ENCODE measurements around the gene MAP6. TPM values are rescaled to one million over a fixed set of nuclear protein-coding genes. Genes with fewer than 3 reads are reported as not detected.

MAP6 gene
- total RNA-seq, 2 experiments from 2014 or later, result not detected

DNA sequence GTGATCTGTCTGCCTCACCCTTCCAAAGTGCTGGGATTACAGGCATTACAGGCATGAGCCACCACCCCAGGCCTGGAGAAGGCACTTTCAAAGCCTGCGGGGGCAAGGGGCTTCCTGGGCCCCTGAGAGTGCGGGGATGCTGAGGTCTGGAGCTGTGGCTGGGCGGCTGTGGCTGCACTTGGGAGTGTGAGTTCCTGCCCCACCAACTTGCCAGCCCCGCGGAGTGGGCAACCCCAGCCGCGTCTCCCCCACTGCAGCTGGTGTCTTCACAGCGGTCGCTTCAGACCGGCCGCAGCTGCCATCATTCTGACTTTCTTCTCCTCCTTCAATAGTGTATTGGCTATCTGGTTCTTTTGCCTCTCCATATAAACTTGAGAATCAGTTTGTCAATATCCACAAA lies 10.7 kb upstream of the MAP6 start:
- ATAC-seq (ENCODE audit: poor library complexity) (no peak), DNase-seq (no peak)
- Mint-ChIP-seq H3K36me3 (ENCODE audit: low read depth) (no peaks in the 10 kb centered on the region), H3K4me1 (ENCODE audit: low read depth) (no peaks in the 10 kb centered on the region), H3K27ac (no peak overlapping the region), H3K9me3 (peaks cover 6% of the 10 kb centered on the region), H3K27me3 (peaks cover 46% of the 10 kb centered on the region), H3K4me3 (no peak overlapping the region)
- Histone ChIP-seq H3K4me1 (ENCODE audit: insufficient read depth, low read length) (no peaks in the 10 kb centered on the region), H3K36me3 (ENCODE audit: insufficient read depth, low read length) (no peaks in the 10 kb centered on the region), H3K27me3 (ENCODE audit: control insufficient read depth in 1 of 2, insufficient read depth in 2 of 2, low read length in 2 of 2) (peaks cover 5 to 10% of the 10 kb centered on the region in 2 experiments), H3K4me3 (ENCODE audit: low read length) (no peak overlapping the region), H3K27ac (ENCODE audit: low read depth in 1 of 2, low read length in 2 of 2) (no peak overlapping the region), H3K9me3 (ENCODE audit: control insufficient read depth in 1 of 2, insufficient read depth in 1 of 2, low read length in 2 of 2) (no peaks in the 10 kb centered on the region)
- ChIA-PET CTCF (interaction anchor here (0.7 kb wide), 1 partner anchor 26 kb away, joined by 3 read pairs; no protein-coding TSS in a partner anchor), POLR2A (no interaction called here)
- intact Hi-C loops (cut with DNase I, micrococcal nuclease), result no loop called here
- TF ChIP-seq, protein P1, sequence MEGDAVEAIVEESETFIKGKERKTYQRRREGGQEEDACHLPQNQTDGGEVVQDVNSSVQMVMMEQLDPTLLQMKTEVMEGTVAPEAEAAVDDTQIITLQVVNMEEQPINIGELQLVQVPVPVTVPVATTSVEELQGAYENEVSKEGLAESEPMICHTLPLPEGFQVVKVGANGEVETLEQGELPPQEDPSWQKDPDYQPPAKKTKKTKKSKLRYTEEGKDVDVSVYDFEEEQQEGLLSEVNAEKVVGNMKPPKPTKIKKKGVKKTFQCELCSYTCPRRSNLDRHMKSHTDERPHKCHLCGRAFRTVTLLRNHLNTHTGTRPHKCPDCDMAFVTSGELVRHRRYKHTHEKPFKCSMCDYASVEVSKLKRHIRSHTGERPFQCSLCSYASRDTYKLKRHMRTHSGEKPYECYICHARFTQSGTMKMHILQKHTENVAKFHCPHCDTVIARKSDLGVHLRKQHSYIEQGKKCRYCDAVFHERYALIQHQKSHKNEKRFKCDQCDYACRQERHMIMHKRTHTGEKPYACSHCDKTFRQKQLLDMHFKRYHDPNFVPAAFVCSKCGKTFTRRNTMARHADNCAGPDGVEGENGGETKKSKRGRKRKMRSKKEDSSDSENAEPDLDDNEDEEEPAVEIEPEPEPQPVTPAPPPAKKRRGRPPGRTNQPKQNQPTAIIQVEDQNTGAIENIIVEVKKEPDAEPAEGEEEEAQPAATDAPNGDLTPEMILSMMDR (IDR thresholded peaks at IDR 0.05), result no peak

DNA sequence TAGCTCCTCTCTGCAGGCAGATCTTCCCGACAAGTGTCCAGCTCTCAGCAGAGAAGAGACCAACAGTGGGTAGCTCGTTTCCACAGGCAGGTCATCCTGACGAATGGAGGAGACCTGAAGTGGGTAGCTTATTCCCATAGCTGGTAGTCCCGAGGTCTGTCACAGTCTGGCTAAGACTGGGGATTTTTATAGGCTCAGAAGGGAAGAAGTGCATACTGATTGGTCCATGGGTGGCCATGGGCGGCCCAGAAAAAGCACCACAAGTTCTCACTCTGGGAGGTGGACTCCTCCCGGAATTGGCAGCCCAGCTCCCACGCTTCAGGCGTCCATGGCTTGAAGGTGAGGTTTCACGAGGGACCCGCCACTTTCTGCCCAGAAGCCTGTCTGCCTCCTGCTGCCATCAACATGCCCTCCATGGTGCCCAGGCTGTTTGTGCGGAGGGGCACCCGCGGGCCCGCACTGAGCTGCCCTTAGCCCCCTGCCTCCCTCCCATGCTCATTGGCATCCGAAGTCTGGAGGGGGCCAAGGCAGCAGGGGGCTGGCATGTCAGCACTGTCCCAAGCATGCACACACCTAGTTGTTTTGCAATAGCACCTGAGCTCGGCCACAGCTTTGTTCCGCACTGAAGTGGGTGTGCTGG lies 9.9 kb upstream of the MAP6 start:
- POLR2A ChIA-PET, result no interaction called here
- Mint-ChIP-seq H3K36me3 (ENCODE audit: low read depth) (no peaks in the 10 kb centered on the region), H3K9me3 (peaks cover 2% of the 10 kb centered on the region), H3K27ac (no peak overlapping the region), H3K4me3 (no peak overlapping the region), H3K27me3 (peaks cover 48% of the 10 kb centered on the region), H3K4me1 (ENCODE audit: low read depth) (no peaks in the 10 kb centered on the region)
- intact Hi-C loops (cut with DNase I, micrococcal nuclease), result no loop called here
- Histone ChIP-seq H3K9me3 (ENCODE audit: control insufficient read depth in 1 of 2, insufficient read depth in 1 of 2, low read length in 2 of 2) (peaks cover 0 to 1% of the 10 kb centered on the region in 2 experiments), H3K27ac (ENCODE audit: low read depth in 1 of 2, low read length in 2 of 2) (no peak overlapping the region), H3K4me1 (ENCODE audit: insufficient read depth, low read length) (no peaks in the 10 kb centered on the region), H3K4me3 (ENCODE audit: low read length) (no peak overlapping the region), H3K27me3 (ENCODE audit: control insufficient read depth in 1 of 2, insufficient read depth in 2 of 2, low read length in 2 of 2) (peaks cover 5 to 10% of the 10 kb centered on the region in 2 experiments), H3K36me3 (ENCODE audit: insufficient read depth, low read length) (no peaks in the 10 kb centered on the region)
- TF ChIP-seq, protein P1 (IDR thresholded peaks at IDR 0.05), result no peak
- DNase-seq, result no peak
- no peak for ATAC-seq (ENCODE audit: poor library complexity)
- CTCF ChIA-PET, result no interaction called here

DNA sequence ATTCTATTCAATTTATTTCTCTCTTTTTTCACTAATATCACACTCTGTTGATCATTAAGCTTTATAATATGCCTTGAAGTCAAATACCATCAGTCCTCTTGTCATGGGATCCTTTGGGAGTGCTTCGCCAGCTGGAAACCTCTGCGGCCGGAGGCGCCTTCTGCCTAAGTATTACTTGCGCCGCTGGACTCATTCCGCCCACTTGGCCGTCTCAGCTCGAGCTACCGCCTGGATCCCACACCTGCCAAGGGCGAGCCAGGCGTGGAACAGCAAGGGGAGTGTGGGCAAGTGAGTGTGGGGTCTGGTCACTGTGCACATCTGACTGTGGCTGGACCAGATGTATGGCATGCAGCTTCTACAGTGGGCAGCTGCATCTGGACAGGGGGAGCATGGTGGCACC lies 9.1 kb upstream of the MAP6 start:
- Mint-ChIP-seq H3K9me3 (no peaks in the 10 kb centered on the region), H3K36me3 (ENCODE audit: low read depth) (no peaks in the 10 kb centered on the region), H3K4me1 (ENCODE audit: low read depth) (no peaks in the 10 kb centered on the region), H3K4me3 (no peak overlapping the region), H3K27ac (no peak overlapping the region), H3K27me3 (peaks cover 41% of the 10 kb centered on the region)
- Histone ChIP-seq H3K9me3 (ENCODE audit: control insufficient read depth in 1 of 2, insufficient read depth in 1 of 2, low read length in 2 of 2) (peaks cover 0 to 8% of the 10 kb centered on the region in 2 experiments), H3K4me1 (ENCODE audit: insufficient read depth, low read length) (no peaks in the 10 kb centered on the region), H3K4me3 (ENCODE audit: low read length) (no peak overlapping the region), H3K36me3 (ENCODE audit: insufficient read depth, low read length) (no peaks in the 10 kb centered on the region), H3K27ac (ENCODE audit: low read depth in 1 of 2, low read length in 2 of 2) (no peak overlapping the region), H3K27me3 (ENCODE audit: control insufficient read depth in 1 of 2, insufficient read depth in 2 of 2, low read length in 2 of 2) (peaks cover 5 to 10% of the 10 kb centered on the region in 2 experiments)
- ChIA-PET CTCF (no interaction called here), POLR2A (no interaction called here)
- DNase-seq (no peak), ATAC-seq (ENCODE audit: poor library complexity) (no peak)
- intact Hi-C loops (cut with DNase I, micrococcal nuclease), result no loop called here
- TF ChIP-seq, protein P1 (IDR thresholded peaks at IDR 0.05), result no peak
